ENCODE measurements around the gene TECR. TPM values are rescaled to one million over a fixed set of nuclear protein-coding genes. Genes with fewer than 3 reads are reported as not detected.
"Not testable (repeated sequence)": the region's sequence is repeated elsewhere in the genome, so short reads cannot be mapped to it uniquely, and the experiment has no call there.

The TECR gene, protein sequence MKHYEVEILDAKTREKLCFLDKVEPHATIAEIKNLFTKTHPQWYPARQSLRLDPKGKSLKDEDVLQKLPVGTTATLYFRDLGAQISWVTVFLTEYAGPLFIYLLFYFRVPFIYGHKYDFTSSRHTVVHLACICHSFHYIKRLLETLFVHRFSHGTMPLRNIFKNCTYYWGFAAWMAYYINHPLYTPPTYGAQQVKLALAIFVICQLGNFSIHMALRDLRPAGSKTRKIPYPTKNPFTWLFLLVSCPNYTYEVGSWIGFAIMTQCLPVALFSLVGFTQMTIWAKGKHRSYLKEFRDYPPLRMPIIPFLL
- 38.9 TPM for total RNA-seq

DNA sequence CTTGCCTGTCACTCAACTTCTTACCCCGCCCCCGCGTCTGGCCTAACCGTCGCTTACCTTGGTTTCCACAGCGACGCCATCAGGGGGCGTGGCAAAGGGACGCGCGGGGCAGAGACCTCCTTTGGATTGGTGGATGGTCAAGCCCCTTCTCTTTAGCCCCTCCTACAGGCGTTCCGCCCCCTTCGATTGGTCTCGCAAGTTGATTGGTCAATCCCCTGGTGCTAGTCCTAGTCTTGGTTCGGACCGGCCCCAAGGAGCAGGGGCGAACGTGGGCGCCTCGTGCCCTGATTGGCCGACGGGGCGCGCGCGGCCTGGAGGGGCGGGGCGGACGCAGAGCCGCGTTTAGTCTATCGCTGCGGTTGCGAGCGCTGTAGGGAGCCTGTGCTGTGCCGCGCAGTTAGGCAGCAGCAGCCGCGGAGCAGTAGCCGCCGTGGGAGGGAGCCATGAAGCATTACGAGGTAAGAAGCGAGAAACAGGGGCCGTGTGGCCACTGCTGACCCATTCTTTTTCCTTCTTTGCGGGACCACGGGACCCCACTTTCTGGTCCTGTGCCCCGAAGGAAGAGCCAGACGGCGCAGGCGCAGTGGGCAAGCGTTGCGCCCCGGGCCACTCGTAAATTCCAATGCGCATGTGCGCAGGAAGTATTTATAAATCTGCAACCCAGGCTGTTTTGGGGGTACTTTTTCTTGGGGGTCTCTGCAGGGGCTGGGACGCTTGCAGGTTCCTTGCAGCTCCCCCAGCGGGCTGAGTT lies at the start of gene TECR:
Gene TECR, plus strand, starts transcription at position 341 of the 751 bp plus-strand sequence. Its CDS starts 103 bp downstream, at position 444.
- peak; percentile 100 for DNase-seq

DNA sequence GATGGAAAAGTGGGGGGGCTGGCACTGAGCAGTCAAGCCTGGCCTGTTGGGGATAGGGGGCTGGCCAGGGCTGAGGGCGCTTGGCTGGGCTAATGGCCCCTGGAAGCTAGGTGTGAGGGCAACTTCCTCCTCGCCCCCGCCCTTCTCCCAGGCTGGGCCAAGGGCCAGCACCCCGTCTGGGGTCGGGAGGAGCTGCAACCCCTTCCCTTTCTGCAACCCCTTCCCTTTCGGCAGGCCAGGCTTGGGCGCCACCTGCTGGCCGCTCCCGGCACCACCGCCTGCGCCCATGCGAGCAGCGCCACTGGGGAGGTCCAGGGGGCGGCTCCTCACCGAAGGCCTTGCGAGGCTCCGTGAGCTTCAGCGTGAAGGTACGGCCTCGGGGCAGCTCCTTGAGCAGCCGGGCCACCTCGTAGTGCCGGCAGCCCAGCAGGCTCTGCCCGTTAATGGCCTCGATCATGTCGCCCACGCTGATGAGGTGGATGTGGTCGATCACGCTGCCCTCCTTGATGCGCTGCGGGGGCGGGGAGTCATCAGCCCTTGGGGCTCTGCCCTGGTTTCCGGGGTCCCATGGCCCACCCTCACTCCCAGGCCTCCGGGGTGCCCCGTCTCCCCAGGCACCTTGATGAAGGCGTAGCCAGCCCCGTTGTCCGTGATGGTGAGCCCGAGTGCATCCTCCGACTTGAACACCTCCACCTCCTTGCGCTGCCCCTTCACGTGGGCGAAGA lies 49.3 kb upstream of the TECR start:
- DNase-seq: no peak

GRCh38 chr19:14480700-14481079 lies 48.7 kb upstream of the TECR start:
- no peak for DNase-seq

- no peak for DNase-seq
Observed at GRCh38 chr19:14482172-14482941, 47.0 kb upstream of the TECR start.

DNA sequence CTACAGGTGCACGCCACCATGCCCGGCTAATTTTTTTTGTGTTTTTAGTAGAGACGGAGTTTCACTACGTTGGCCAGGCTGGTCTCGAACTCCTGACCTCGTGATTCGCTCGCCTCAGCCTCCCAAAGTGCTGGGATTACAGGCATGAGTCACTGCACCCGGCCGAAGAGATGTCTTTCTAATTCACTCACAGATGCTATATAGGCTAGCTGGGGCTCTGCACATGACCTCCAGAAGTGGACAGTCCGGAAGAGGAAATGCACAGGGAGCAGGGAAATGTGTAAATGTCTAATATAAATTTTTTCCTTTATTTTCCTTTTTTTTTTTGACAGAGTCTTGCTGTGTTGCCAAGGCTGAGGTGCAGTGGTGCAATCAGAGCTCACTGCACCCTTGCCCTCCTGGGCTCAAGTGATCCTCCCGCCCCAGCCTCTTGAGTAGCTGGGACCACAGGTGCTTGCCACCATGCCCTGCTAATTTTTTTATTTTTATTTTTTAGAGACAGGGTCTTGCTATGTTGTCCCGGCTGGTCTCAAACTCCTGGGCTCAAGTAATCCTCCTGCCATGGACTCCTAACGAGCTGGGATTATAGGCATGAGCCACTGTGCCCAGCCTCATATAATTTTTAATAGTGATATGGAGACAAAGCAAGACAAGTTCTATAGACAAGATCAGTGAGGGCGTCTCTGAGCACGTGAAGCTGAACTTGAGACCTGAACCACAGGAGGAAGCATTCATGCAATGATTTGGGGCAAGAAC lies 41.8 kb upstream of the TECR start:
- DNase-seq: no peak

- no peak for DNase-seq
Observed at GRCh38 chr19:14492756-14493337, 36.5 kb upstream of the TECR start.

DNA sequence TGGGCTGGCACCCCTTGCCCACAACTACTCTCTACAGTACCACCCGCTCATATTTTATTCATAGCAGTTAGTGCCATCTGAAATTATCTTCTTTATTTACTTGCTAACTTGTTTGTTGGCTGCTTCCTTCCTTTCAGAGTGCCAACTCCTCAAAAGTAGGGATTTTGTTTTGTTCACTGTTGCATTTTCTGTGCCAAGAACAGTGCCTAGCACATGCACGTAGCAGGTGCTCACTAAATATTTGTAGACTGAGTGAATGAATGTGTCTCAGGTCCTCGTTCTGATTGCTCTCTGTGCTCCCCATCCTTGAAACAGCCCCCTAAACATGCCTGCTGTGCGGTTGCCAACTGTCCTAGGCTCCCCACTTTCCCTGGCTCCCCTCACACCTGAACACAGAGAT lies 35.0 kb upstream of the TECR start:
- DNase-seq: no peak

DNA sequence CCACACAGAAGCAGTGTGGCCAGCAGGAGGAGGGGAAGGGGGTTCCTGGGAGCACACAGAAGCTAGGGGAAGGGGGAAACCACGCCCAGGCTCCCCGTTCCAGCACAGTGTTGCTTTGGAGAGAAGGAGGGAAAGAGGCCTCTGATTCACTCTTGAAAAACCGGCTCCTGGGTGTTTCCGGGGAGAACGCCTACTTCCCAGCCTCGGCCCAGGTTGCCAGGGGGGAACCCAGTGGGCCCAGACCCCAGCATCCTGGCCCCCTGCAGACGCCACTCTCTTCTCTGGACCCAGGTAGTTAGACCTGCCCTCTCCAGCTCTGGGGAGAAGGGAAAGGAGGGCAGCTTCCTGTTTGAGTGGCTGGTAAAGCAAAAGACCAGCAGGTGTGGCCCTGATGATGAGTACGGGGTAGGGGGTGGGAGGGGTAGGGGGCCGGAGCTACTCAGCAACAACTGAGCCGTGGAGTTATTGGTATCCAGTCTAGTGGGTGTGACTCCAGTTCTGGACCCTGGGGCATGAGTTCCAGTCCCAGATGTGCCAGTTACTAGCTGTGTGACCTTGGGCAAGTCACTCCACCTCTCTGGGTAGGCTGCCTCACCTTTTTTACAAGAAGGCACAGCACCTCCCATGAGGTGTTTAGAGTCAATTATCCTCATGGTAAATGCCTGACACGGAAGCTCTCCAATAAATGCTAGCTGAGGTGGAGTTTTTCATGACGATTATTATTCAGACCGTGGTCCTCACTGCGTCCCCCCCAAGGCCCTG lies 34.3 kb upstream of the TECR start:
- no peak for DNase-seq

GRCh38 chr19:14495672-14496028 lies 33.7 kb upstream of the TECR start:
- no peak for DNase-seq

DNA sequence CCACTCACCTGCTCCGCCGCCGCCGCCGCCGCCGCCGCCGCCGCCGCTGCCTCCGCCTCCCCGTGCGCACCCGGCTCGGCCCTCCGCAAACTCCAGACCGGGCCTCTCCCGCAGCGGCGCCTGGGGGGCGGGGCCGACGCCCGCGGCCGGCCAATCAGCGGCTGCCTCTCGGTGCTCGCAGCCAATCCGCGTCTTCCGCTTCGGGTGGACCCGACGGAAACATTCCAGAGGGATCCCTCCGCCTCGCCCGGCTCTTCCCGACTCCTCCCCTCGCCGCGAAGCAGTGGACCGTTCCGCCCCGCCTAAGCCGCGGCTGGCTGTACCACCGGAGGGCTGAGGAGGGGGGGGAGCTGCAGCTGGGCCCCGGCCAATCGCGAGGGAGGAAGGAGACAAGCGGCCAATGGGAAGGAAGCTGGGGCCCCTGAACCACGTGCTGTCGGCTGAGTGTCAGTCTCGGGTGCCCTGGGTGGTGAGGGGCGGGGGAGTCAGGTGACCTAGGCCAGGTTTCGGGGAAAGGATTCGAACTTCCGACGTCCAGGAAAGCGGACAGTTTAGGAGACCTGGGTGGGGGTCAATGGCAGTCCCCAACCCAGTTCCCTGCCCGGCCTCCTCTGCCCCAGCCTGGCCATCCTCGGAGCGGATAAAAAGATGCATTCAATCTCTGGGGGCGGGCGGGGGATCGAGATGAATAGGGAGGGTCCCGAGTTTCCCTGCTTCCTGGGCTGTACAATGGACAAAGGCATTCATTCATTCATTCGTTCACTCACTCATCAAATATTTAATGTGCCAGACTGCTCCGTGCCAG lies 33.2 kb upstream of the TECR start, which contains the start of gene GIPC1:
Gene GIPC1, minus strand, starts transcription at position 99 of the 805 bp plus-strand sequence. CDS start 13,151 bp downstream, outside the sequence.
- DNase-seq: peak; percentile 97

- DNase-seq: no peak
Observed at GRCh38 chr19:14496834-14497227, 32.6 kb upstream of the TECR start.

GRCh38 chr19:14497228-14497921 lies 32.0 kb upstream of the TECR start:
- no peak for DNase-seq

- DNase-seq: no peak
Observed at GRCh38 chr19:14502334-14503092, 26.9 kb upstream of the TECR start.

- DNase-seq: no peak
Observed at GRCh38 chr19:14503285-14503684, 26.1 kb upstream of the TECR start.

- not testable (repeated sequence) for DNase-seq
Observed at GRCh38 chr19:14504575-14504974, 24.8 kb upstream of the TECR start.

GRCh38 chr19:14505488-14506239 lies 23.7 kb upstream of the TECR start:
- peak; percentile 32 for DNase-seq

Data from skin of body (tissue), 2 donors.